ENCODE results near the gene PITPNC1. TPM values are rescaled to one million over a fixed set of nuclear protein-coding genes. Genes with fewer than 3 reads are reported as not detected.

The PITPNC1 gene
- total RNA-seq, 4 donors from 2014 or later: 1.9 to 12.4 (median 5.2) TPM

DNA sequence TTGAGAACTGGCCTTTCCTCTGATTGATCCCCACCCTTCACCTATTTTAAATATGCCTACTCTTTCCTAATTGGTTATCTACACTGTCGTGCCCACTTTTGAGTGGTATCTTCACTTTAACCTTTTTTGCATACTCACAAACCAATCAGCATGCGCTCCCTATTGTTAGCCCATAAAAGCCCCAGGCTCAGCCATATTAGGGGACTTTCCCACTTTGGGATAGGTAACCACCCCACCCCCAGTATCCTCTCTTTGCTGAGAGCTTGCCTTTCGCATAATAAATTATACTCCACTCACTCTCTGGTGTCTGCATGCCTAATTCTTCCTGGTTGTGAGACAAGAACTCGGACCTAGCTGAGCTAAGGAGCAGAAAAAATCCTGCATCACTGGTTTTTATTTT, 281.2 kb downstream of the PITPNC1 start:
- DNase-seq: no peak
- no peak for TF ChIP-seq POLR2A (IDR thresholded peaks at IDR 0.05)
- no peak for TF ChIP-seq CTCF (IDR thresholded peaks at IDR 0.05)
- Histone ChIP-seq H3K36me3 (no peaks in the 10 kb centered on the region), H3K9me3 (peaks cover 0 to 6% (median 0%) of the 10 kb centered on the region in 4 donors), H3K27me3 (no peaks in the 10 kb centered on the region), H3K27ac (no peak overlapping the region), H3K4me1 (no peaks in the 10 kb centered on the region), H3K4me3 (no peak overlapping the region)

- TF ChIP-seq CTCF (IDR thresholded peaks at IDR 0.05): no peak
- no peak for TF ChIP-seq POLR2A (IDR thresholded peaks at IDR 0.05)
- Histone ChIP-seq H3K27ac (no peak overlapping the region), H3K9me3 (peaks cover 0 to 6% (median 0%) of the 10 kb centered on the region in 4 donors), H3K27me3 (no peaks in the 10 kb centered on the region), H3K4me1 (no peaks in the 10 kb centered on the region), H3K4me3 (no peak overlapping the region), H3K36me3 (no peaks in the 10 kb centered on the region)
- no peak for DNase-seq
Measured at GRCh38 chr17:67659028-67659427, 281.9 kb downstream of the PITPNC1 start.

DNA sequence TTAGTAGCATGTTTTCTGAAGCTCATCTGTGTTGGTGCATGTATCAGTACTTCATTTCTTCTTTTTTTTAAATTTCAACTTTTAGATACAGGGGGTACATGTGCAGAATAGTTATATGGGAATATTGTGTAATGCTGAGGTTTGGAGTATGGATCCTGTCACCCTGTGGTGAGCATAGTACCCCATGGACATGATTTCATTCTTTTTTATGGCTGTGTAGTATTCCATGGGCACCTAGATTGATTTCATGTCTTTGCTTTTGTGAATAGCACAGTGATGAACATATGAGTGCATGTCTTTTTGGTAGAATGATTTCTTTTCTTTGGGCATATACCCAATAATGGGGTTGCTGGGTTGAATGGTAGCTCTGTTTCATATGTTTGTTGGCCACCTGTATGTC, 285.6 kb downstream of the PITPNC1 start:
- no peak for TF ChIP-seq POLR2A (IDR thresholded peaks at IDR 0.05)
- no peak for TF ChIP-seq CTCF (IDR thresholded peaks at IDR 0.05)
- no peak overlapping the region for H3K27ac ChIP-seq
- peaks cover 0 to 6% (median 0%) of the 10 kb centered on the region in 4 donors for H3K9me3 ChIP-seq
- no peak for DNase-seq
- no peaks in the 10 kb centered on the region for H3K36me3 ChIP-seq
- no peak overlapping the region for H3K4me3 ChIP-seq
- H3K27me3 ChIP-seq: no peaks in the 10 kb centered on the region
- H3K4me1 ChIP-seq: no peaks in the 10 kb centered on the region

DNA sequence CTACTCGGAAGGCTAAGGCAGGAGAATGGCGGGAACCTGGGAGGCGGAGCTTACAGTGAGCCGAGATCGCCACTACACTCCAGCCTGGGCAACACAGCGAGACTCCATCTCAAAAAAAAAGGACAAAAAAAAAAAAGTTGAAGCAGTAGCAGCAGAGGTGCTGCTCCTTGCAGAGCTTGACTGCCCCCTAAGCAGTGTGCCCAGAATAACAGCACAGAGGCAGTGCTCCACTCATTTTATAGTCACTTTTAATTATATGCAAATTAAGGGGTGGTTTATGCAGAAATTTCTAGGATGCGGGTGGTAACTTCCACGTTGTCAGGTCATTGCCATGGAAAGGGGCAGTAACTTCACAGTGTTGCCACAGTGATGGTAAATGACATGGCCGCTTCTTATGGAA, 286.4 kb downstream of the PITPNC1 start:
- TF ChIP-seq CTCF (IDR thresholded peaks at IDR 0.05): no peak
- no peak for TF ChIP-seq POLR2A (IDR thresholded peaks at IDR 0.05)
- H3K27ac ChIP-seq: no peak overlapping the region
- H3K36me3 ChIP-seq: no peaks in the 10 kb centered on the region
- no peaks in the 10 kb centered on the region for H3K27me3 ChIP-seq
- H3K4me1 ChIP-seq: no peaks in the 10 kb centered on the region
- no peak overlapping the region for H3K4me3 ChIP-seq
- no peaks in the 10 kb centered on the region for H3K9me3 ChIP-seq
- no peak for DNase-seq

DNA sequence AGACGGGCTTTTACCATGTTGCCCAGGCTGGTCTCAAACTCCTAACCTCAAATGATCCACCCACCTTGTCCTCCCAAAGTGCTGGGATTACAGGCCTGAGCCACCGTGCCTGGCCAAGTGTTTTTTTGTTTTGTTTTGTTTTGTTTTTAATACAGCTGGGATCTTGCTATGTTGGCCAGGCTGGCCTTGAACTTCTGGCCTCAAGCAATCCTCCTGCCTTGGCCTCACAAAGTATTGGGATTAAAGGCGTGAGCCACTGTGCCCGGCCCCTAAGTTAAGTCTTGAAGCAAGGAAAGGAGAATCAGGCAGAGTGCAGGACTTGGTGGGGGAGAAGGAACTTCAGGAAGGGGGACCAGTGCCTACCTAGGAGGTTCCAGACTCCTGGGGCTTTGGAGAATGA, 288.9 kb downstream of the PITPNC1 start:
- Histone ChIP-seq H3K4me1 (no peaks in the 10 kb centered on the region), H3K4me3 (no peak overlapping the region), H3K27me3 (no peaks in the 10 kb centered on the region), H3K36me3 (peaks cover 0 to 6% (median 0%) of the 10 kb centered on the region in 3 donors), H3K9me3 (no peaks in the 10 kb centered on the region), H3K27ac (no peak overlapping the region)
- TF ChIP-seq CTCF (IDR thresholded peaks at IDR 0.05) (no peak), POLR2A (IDR thresholded peaks at IDR 0.05) (no peak)
- no peak for DNase-seq

DNA sequence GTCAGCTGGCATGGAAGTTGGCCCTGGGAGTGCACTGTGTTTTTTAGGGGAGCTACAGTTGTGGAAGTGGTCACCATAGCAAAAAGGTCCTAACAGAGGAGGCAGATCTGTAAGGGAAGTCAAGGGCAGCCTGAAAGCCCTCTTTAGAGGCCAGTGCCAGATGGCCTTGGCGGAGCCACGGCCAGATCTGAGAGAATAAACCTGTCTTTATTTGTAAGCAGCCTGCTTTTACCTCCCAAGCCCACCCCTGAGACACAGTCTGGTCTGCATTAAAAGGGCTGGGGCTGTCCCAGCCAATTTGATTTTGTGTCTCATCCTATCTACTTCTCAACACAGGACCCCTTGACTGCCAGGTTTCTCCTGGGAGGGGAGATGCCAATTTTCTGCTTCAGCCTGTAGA, 289.6 kb downstream of the PITPNC1 start:
- Histone ChIP-seq H3K4me1 (no peaks in the 10 kb centered on the region), H3K4me3 (no peak overlapping the region), H3K9me3 (no peaks in the 10 kb centered on the region), H3K27ac (no peak overlapping the region), H3K27me3 (no peaks in the 10 kb centered on the region), H3K36me3 (peaks cover 0 to 6% (median 0%) of the 10 kb centered on the region in 3 donors)
- DNase-seq: no peak
- TF ChIP-seq POLR2A (IDR thresholded peaks at IDR 0.05) (no peak), CTCF (IDR thresholded peaks at IDR 0.05) (no peak)

Measured in Peyer's patch (tissue), 4 donors.